ENCODE results near the gene NUDT8.
"Not testable (repeated sequence)": the region's sequence is repeated elsewhere in the genome, so short reads cannot be mapped to it uniquely, and the experiment has no call there.

The NUDT8 gene

GRCh38 chr11:67640021-67640757, 10.5 kb upstream of the NUDT8 start:
- no peaks in the 10 kb centered on the region for H3K36me3 ChIP-seq (ENCODE audit: insufficient read depth, low read length)
- no peaks in the 10 kb centered on the region for H3K9me3 ChIP-seq (ENCODE audit: control insufficient read depth, insufficient read depth, low read length)
- no peak overlapping the region for H3K9ac ChIP-seq (ENCODE audit: low read depth, low read length)
- no peaks in the 10 kb centered on the region for H3K4me1 ChIP-seq (ENCODE audit: insufficient read depth, low read length)

- Histone ChIP-seq H3K9ac (ENCODE audit: low read depth, low read length) (no peak within 1 kb of the TSS), H3K4me1 (ENCODE audit: insufficient read depth, low read length) (no peaks in the 10 kb centered on the region)
These were observed 9.7 kb upstream of the NUDT8 start, which contains the start of gene TBX10 for GRCh38 chr11:67639438-67639859. TBX10 (minus strand) TSS chr11:67639763; CDS start chr11:67639472, 291 bp downstream.

GRCh38 chr11:67638535-67639437, 9.0 kb upstream of the NUDT8 start:
- Histone ChIP-seq H3K9ac (ENCODE audit: low read depth, low read length) (no peak overlapping the region), H3K9me3 (ENCODE audit: control insufficient read depth, insufficient read depth, low read length) (no peaks in the 10 kb centered on the region)

More at GRCh38 chr11:67639438-67639859, 9.7 kb upstream of the NUDT8 start, which contains the start of gene TBX10:
- no peaks in the 10 kb centered on the region for H3K36me3 ChIP-seq (ENCODE audit: insufficient read depth, low read length)
- no peaks in the 10 kb centered on the region for H3K9me3 ChIP-seq (ENCODE audit: control insufficient read depth, insufficient read depth, low read length)

GRCh38 chr11:67637441-67637840, 7.7 kb upstream of the NUDT8 start:
- H3K36me3 ChIP-seq (ENCODE audit: insufficient read depth, low read length); H3K4me1 ChIP-seq (ENCODE audit: insufficient read depth, low read length); H3K9ac ChIP-seq (ENCODE audit: low read depth, low read length); H3K9me3 ChIP-seq (ENCODE audit: control insufficient read depth, insufficient read depth, low read length): not testable (repeated sequence)

More at GRCh38 chr11:67638535-67639437, 9.0 kb upstream of the NUDT8 start:
- Histone ChIP-seq H3K4me1 (ENCODE audit: insufficient read depth, low read length) (no peaks in the 10 kb centered on the region), H3K36me3 (ENCODE audit: insufficient read depth, low read length) (no peaks in the 10 kb centered on the region)

- H3K9me3 ChIP-seq (ENCODE audit: control insufficient read depth, insufficient read depth, low read length) = no peaks in the 10 kb centered on the region
- H3K9ac ChIP-seq (ENCODE audit: low read depth, low read length) = no peak overlapping the region
- H3K36me3 ChIP-seq (ENCODE audit: insufficient read depth, low read length) = no peaks in the 10 kb centered on the region
- no peaks in the 10 kb centered on the region for H3K4me1 ChIP-seq (ENCODE audit: insufficient read depth, low read length)
These were observed 7.2 kb upstream of the NUDT8 start for GRCh38 chr11:67636962-67637361.

GRCh38 chr11:67635231-67635521, 5.4 kb upstream of the NUDT8 start:
- Histone ChIP-seq H3K36me3 (ENCODE audit: insufficient read depth, low read length) (no peaks in the 10 kb centered on the region), H3K9ac (ENCODE audit: low read depth, low read length) (no peak overlapping the region), H3K4me1 (ENCODE audit: insufficient read depth, low read length) (peaks cover 5% of the 10 kb centered on the region; the same call in 1 of the 2 replicates), H3K9me3 (ENCODE audit: control insufficient read depth, insufficient read depth, low read length) (no peaks in the 10 kb centered on the region)

- H3K4me1 ChIP-seq (ENCODE audit: insufficient read depth, low read length) = peaks cover 5% of the 10 kb centered on the region; the same call in 1 of the 2 replicates
- H3K36me3 ChIP-seq (ENCODE audit: insufficient read depth, low read length) = no peaks in the 10 kb centered on the region
- H3K9ac ChIP-seq (ENCODE audit: low read depth, low read length) = no peak overlapping the region
- no peaks in the 10 kb centered on the region for H3K9me3 ChIP-seq (ENCODE audit: control insufficient read depth, insufficient read depth, low read length)
These were observed 4.9 kb upstream of the NUDT8 start for GRCh38 chr11:67634366-67635230.

GRCh38 chr11:67633758-67634365, 4.1 kb upstream of the NUDT8 start:
- no peaks in the 10 kb centered on the region for H3K36me3 ChIP-seq (ENCODE audit: insufficient read depth, low read length)
- no peak overlapping the region for H3K9ac ChIP-seq (ENCODE audit: low read depth, low read length)
- no peaks in the 10 kb centered on the region for H3K9me3 ChIP-seq (ENCODE audit: control insufficient read depth, insufficient read depth, low read length)
- peaks cover 5% of the 10 kb centered on the region; the same call in 1 of the 2 replicates for H3K4me1 ChIP-seq (ENCODE audit: insufficient read depth, low read length)

GRCh38 chr11:67632982-67633755, 3.4 kb upstream of the NUDT8 start:
- Histone ChIP-seq H3K4me1 (ENCODE audit: insufficient read depth, low read length) (peaks cover 5% of the 10 kb centered on the region; the same call in 1 of the 2 replicates), H3K9ac (ENCODE audit: low read depth, low read length) (no peak overlapping the region), H3K9me3 (ENCODE audit: control insufficient read depth, insufficient read depth, low read length) (no peaks in the 10 kb centered on the region), H3K36me3 (ENCODE audit: insufficient read depth, low read length) (no peaks in the 10 kb centered on the region)

- H3K9me3 ChIP-seq (ENCODE audit: control insufficient read depth, insufficient read depth, low read length) = no peaks in the 10 kb centered on the region
- no peak overlapping the region for H3K9ac ChIP-seq (ENCODE audit: low read depth, low read length)
- peaks cover 5% of the 10 kb centered on the region; the same call in 1 of the 2 replicates for H3K4me1 ChIP-seq (ENCODE audit: insufficient read depth, low read length)
- H3K36me3 ChIP-seq (ENCODE audit: insufficient read depth, low read length) = no peaks in the 10 kb centered on the region
These were observed 2.6 kb upstream of the NUDT8 start for GRCh38 chr11:67632175-67632981.

- H3K4me1 ChIP-seq (ENCODE audit: insufficient read depth, low read length) = peaks cover 5% of the 10 kb centered on the region; the same call in 1 of the 2 replicates
- no peaks in the 10 kb centered on the region for H3K36me3 ChIP-seq (ENCODE audit: insufficient read depth, low read length)
- no peaks in the 10 kb centered on the region for H3K9me3 ChIP-seq (ENCODE audit: control insufficient read depth, insufficient read depth, low read length)
- no peak overlapping the region for H3K9ac ChIP-seq (ENCODE audit: low read depth, low read length)
These were observed 2.1 kb upstream of the NUDT8 start for GRCh38 chr11:67631853-67632174.

- Histone ChIP-seq H3K4me1 (ENCODE audit: insufficient read depth, low read length) (peaks cover 5% of the 10 kb centered on the region; the same call in 1 of the 2 replicates), H3K9me3 (ENCODE audit: control insufficient read depth, insufficient read depth, low read length) (no peaks in the 10 kb centered on the region), H3K36me3 (ENCODE audit: insufficient read depth, low read length) (no peaks in the 10 kb centered on the region), H3K9ac (ENCODE audit: low read depth, low read length) (no peak overlapping the region)
These were observed 1.7 kb upstream of the NUDT8 start for GRCh38 chr11:67631411-67631810.

Data from ES-I3 (cell line).